ENCODE results near the gene SLC10A6. TPM values are rescaled to one million over a fixed set of nuclear protein-coding genes. Genes with fewer than 3 reads are reported as not detected.

The SLC10A6 gene
- total RNA-seq, 1 donor from 2014 or later, result not detected

GRCh38 chr4:86816501-86817273 is 32.5 kb downstream of the SLC10A6 start:
- no peak overlapping the region for H3K4me3 Mint-ChIP-seq
- DNase-seq (ENCODE audit: low spot score), result no peak
- H3K27me3 Mint-ChIP-seq (ENCODE audit: insufficient read depth), result no peaks in the 10 kb centered on the region
- no peaks in the 10 kb centered on the region for H3K36me3 Mint-ChIP-seq (ENCODE audit: low read depth)
- intact Hi-C loops (cut with micrococcal nuclease), result no loop called here
- H3K9me3 Mint-ChIP-seq, result peaks cover 8% of the 10 kb centered on the region
- no peak overlapping the region for H3K27ac Mint-ChIP-seq
- H3K4me1 Mint-ChIP-seq (ENCODE audit: low read depth), result no peaks in the 10 kb centered on the region

- H3K9me3 Mint-ChIP-seq, result peaks cover 8% of the 10 kb centered on the region
- no peak for DNase-seq (ENCODE audit: low spot score)
- H3K27ac Mint-ChIP-seq, result no peak overlapping the region
- no peak overlapping the region for H3K4me3 Mint-ChIP-seq
- no peaks in the 10 kb centered on the region for H3K4me1 Mint-ChIP-seq (ENCODE audit: low read depth)
- H3K27me3 Mint-ChIP-seq (ENCODE audit: insufficient read depth), result no peaks in the 10 kb centered on the region
- H3K36me3 Mint-ChIP-seq (ENCODE audit: low read depth), result no peaks in the 10 kb centered on the region
- intact Hi-C loops (cut with micrococcal nuclease), result no loop called here
Measured at GRCh38 chr4:86815653-86816052, 33.5 kb downstream of the SLC10A6 start.

- Mint-ChIP-seq H3K9me3 (no peaks in the 10 kb centered on the region), H3K27ac (no peak overlapping the region), H3K36me3 (ENCODE audit: low read depth) (no peaks in the 10 kb centered on the region), H3K4me1 (ENCODE audit: low read depth) (no peaks in the 10 kb centered on the region), H3K27me3 (ENCODE audit: insufficient read depth) (no peaks in the 10 kb centered on the region), H3K4me3 (no peak overlapping the region)
- DNase-seq (ENCODE audit: low spot score), result no peak
- intact Hi-C loops (cut with micrococcal nuclease), result no loop called here
Measured at GRCh38 chr4:86810847-86811246, 38.3 kb downstream of the SLC10A6 start.

GRCh38 chr4:86809809-86810208 is 39.4 kb downstream of the SLC10A6 start:
- Mint-ChIP-seq H3K27me3 (ENCODE audit: insufficient read depth) (no peaks in the 10 kb centered on the region), H3K27ac (no peak overlapping the region), H3K4me3 (no peak overlapping the region), H3K36me3 (ENCODE audit: low read depth) (no peaks in the 10 kb centered on the region), H3K4me1 (ENCODE audit: low read depth) (no peaks in the 10 kb centered on the region), H3K9me3 (no peaks in the 10 kb centered on the region)
- intact Hi-C loops (cut with micrococcal nuclease), result no loop called here
- DNase-seq (ENCODE audit: low spot score), result no peak

GRCh38 chr4:86791126-86791525 is 58.1 kb downstream of the SLC10A6 start:
- no peaks in the 10 kb centered on the region for H3K36me3 Mint-ChIP-seq (ENCODE audit: low read depth)
- H3K4me1 Mint-ChIP-seq (ENCODE audit: low read depth), result no peaks in the 10 kb centered on the region
- no peak for DNase-seq (ENCODE audit: low spot score)
- no peak overlapping the region for H3K4me3 Mint-ChIP-seq
- intact Hi-C loops (cut with micrococcal nuclease), result no loop called here
- H3K27ac Mint-ChIP-seq, result no peak overlapping the region
- H3K27me3 Mint-ChIP-seq (ENCODE audit: insufficient read depth), result peaks cover 2% of the 10 kb centered on the region
- no peaks in the 10 kb centered on the region for H3K9me3 Mint-ChIP-seq

- no peak overlapping the region for H3K4me3 Mint-ChIP-seq
- DNase-seq (ENCODE audit: low spot score), result no peak
- no peak overlapping the region for H3K27ac Mint-ChIP-seq
- no peaks in the 10 kb centered on the region for H3K36me3 Mint-ChIP-seq (ENCODE audit: low read depth)
- H3K9me3 Mint-ChIP-seq, result no peaks in the 10 kb centered on the region
- H3K27me3 Mint-ChIP-seq (ENCODE audit: insufficient read depth), result no peaks in the 10 kb centered on the region
- H3K4me1 Mint-ChIP-seq (ENCODE audit: low read depth), result no peaks in the 10 kb centered on the region
- intact Hi-C loops (cut with micrococcal nuclease), result no loop called here
Measured at GRCh38 chr4:86788826-86789225, 60.4 kb downstream of the SLC10A6 start.

GRCh38 chr4:86778175-86778574 is 71.0 kb downstream of the SLC10A6 start:
- intact Hi-C loops (cut with micrococcal nuclease), result no loop called here
- Mint-ChIP-seq H3K36me3 (ENCODE audit: low read depth) (no peaks in the 10 kb centered on the region), H3K4me1 (ENCODE audit: low read depth) (no peaks in the 10 kb centered on the region), H3K9me3 (no peaks in the 10 kb centered on the region), H3K27me3 (ENCODE audit: insufficient read depth) (no peaks in the 10 kb centered on the region), H3K4me3 (no peak overlapping the region), H3K27ac (no peak overlapping the region)
- no peak for DNase-seq (ENCODE audit: low spot score)

- Mint-ChIP-seq H3K4me1 (ENCODE audit: low read depth) (no peaks in the 10 kb centered on the region), H3K9me3 (no peaks in the 10 kb centered on the region), H3K27me3 (ENCODE audit: insufficient read depth) (peaks cover 4% of the 10 kb centered on the region), H3K36me3 (ENCODE audit: low read depth) (no peaks in the 10 kb centered on the region), H3K4me3 (no peak overlapping the region), H3K27ac (no peak overlapping the region)
- intact Hi-C loops (cut with micrococcal nuclease), result no loop called here
- DNase-seq (ENCODE audit: low spot score), result no peak
Measured at GRCh38 chr4:86775061-86775460, 74.1 kb downstream of the SLC10A6 start.

Other genes starting within 250 kb of the SLC10A6 start
- gene C4orf36, start 43.0 kb upstream of the SLC10A6 start, total RNA-seq, result not detected in 2 replicates
- 44.7 and 47.0 TPM in 2 replicates for gene AFF1, start 85.6 kb upstream of the SLC10A6 start, total RNA-seq